OCI-LY1 (cell line): Measurements from ENCODE around the gene AREL1.

Experiments used
- H2AFZ ChIP-seq: fragments of 200-600 bp; sonication (generic), shearing (Covaris generic); 2 replicates; pipeline ENCODE4 v1.6.0; 2014; ENCODE audit warnings: antibody characterized with exemption, mild to moderate bottlenecking, low read length
- H3F3A ChIP-seq: fragments of 200-600 bp; sonication (generic), shearing (Covaris generic); 2 replicates; pipeline ENCODE4 v1.6.0; 2014; ENCODE audit warnings: mild to moderate bottlenecking, antibody characterized with exemption, low read length, moderate library complexity; ENCODE audit not compliant: insufficient read depth
- H3K27ac ChIP-seq: fragments of 200-600 bp; sonication (generic); 2 replicates; pipeline ENCODE4 v1.5.1; 2014; ENCODE audit warnings: low read length, mixed run types, mild to moderate bottlenecking, low read depth; ENCODE audit not compliant: poor library complexity, severe bottlenecking
- H3K27me3 ChIP-seq: fragments of 200-600 bp; sonication (generic); 2 replicates; pipeline ENCODE4 v1.6.0; 2014; ENCODE audit warnings: antibody characterized with exemption, mild to moderate bottlenecking, low read length, moderate library complexity; ENCODE audit not compliant: insufficient read depth
- H3K36me3 ChIP-seq: fragments of 200-600 bp; sonication (generic); 2 replicates; pipeline ENCODE4 v1.6.1; 2014; ENCODE audit warnings: mild to moderate bottlenecking, antibody characterized with exemption, low read length, moderate library complexity, mixed read lengths; ENCODE audit not compliant: insufficient read depth
- H3K4me1 ChIP-seq: fragments of 200-600 bp; sonication (generic); 2 replicates; pipeline ENCODE4 v1.5.1; 2014; ENCODE audit warnings: mild to moderate bottlenecking, low read length, moderate library complexity; ENCODE audit not compliant: insufficient read depth, severe bottlenecking
- H3K4me2 ChIP-seq: fragments of 200-600 bp; sonication (generic), shearing (Covaris generic); 2 replicates; pipeline ENCODE4 v1.6.1; 2014; ENCODE audit warnings: low read length
- H3K4me3 ChIP-seq: fragments of 200-600 bp; sonication (generic); 2 replicates; pipeline ENCODE4 v1.5.1; 2014; ENCODE audit warnings: low read length, low read depth, mild to moderate bottlenecking, mixed read lengths; ENCODE audit not compliant: poor library complexity, severe bottlenecking
- H3K79me2 ChIP-seq: fragments of 200-600 bp; shearing (Covaris generic); 2 replicates; pipeline ENCODE4 v1.6.1; 2016; ENCODE audit warnings: mixed run types, low read length, mixed read lengths; ENCODE audit not compliant: insufficient read depth
- H3K9ac ChIP-seq: fragments of 200-600 bp; sonication (generic), shearing (Covaris generic); 2 replicates; pipeline ENCODE4 v1.6.1; 2014; ENCODE audit warnings: mild to moderate bottlenecking, low read length, mixed read lengths
- H3K9me2 ChIP-seq: fragments of 200-600 bp; sonication (generic), shearing (Covaris generic); 2 replicates; pipeline ENCODE4 v1.6.1; 2014; ENCODE audit warnings: low read depth, mild to moderate bottlenecking, low read length, mixed read lengths
- H3K9me3 ChIP-seq: fragments of 200-600 bp; shearing (Covaris generic); 2 replicates; pipeline ENCODE4 v1.6.1; 2014; ENCODE audit warnings: low read length, mixed read lengths
- H4K20me1 ChIP-seq: fragments of 200-600 bp; sonication (generic), shearing (Covaris generic); 2 replicates; pipeline ENCODE4 v1.6.0; 2016; ENCODE audit warnings: mild to moderate bottlenecking, low read length; ENCODE audit not compliant: insufficient read depth
- EZH2 ChIP-seq: fragments of 200-600 bp; sonication (generic), shearing (Covaris generic); IDR thresholded peaks from 2 replicates; pipeline ENCODE4 v1.8.0; 2017; ENCODE audit warnings: borderline replicate concordance, mixed run types, mild to moderate bottlenecking, antibody characterized with exemption, low read length, moderate library complexity, mixed read lengths
- TF ChIP-seq, protein P1 (sequence below): fragments of 200-600 bp; sonication (generic), shearing (Covaris generic); IDR thresholded peaks from 2 replicates; pipeline ENCODE4 v1.5.1; 2017; ENCODE audit warnings: mild to moderate bottlenecking, antibody characterized with exemption, low read length, moderate library complexity, mixed read lengths

The AREL1 gene

DNA sequence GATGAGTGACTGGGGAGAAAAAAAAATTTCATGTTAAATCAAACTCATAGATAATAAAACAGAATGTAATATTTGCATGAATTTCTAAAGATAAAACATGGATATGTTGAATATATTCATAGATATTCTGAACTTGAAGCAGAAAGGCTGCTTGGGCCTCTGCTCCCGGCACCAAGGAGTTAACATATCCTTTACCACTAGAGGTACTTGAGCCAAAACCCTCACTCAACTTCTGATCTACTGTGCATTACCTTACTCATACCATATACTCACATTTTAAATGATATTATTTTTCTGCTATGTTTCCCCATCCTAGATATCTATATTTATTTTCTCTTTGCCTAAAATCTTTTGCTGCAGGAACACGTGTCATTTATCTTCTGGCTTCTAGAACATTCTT is 14.9 kb downstream of the AREL1 start:
- H3K9me3 ChIP-seq, result peaks cover 7% of the 10 kb centered on the region; the same call in 1 of the 2 replicates
- no peak overlapping the region for H3K27ac ChIP-seq

DNA sequence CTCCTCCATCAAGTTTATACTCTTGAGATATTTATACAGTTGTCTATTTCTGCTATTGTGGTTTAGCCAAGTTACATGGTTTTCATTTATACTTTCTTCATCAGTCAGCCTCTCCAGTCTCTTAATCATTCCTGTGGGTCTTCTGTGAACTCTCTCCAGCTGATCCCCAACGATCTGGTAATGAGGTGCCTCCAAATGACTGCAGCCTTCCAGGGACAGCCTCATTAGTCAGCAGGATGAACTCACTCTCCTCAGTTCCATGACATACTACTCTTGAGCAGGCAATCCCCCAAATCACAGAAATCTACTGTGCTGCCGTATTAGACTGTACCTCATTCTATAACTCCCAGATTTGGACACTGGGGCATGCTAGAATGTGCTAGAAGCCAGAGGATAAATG is 15.3 kb downstream of the AREL1 start:
- no peaks in the 10 kb centered on the region for H3F3A ChIP-seq
- no peaks in the 10 kb centered on the region for H3K9me2 ChIP-seq
- peaks cover 39% of the 10 kb centered on the region for H3K36me3 ChIP-seq
- peaks cover 12% of the 10 kb centered on the region for H3K4me1 ChIP-seq
- no peak overlapping the region for H3K9ac ChIP-seq
- no peak overlapping the region for H2AFZ ChIP-seq
- no peak overlapping the region for H3K4me3 ChIP-seq
- TF ChIP-seq EZH2, result no peak
- TF ChIP-seq, protein P1, sequence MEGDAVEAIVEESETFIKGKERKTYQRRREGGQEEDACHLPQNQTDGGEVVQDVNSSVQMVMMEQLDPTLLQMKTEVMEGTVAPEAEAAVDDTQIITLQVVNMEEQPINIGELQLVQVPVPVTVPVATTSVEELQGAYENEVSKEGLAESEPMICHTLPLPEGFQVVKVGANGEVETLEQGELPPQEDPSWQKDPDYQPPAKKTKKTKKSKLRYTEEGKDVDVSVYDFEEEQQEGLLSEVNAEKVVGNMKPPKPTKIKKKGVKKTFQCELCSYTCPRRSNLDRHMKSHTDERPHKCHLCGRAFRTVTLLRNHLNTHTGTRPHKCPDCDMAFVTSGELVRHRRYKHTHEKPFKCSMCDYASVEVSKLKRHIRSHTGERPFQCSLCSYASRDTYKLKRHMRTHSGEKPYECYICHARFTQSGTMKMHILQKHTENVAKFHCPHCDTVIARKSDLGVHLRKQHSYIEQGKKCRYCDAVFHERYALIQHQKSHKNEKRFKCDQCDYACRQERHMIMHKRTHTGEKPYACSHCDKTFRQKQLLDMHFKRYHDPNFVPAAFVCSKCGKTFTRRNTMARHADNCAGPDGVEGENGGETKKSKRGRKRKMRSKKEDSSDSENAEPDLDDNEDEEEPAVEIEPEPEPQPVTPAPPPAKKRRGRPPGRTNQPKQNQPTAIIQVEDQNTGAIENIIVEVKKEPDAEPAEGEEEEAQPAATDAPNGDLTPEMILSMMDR, result no peak
- H3K27me3 ChIP-seq, result no peaks in the 10 kb centered on the region
- no peak overlapping the region for H3K27ac ChIP-seq
- H4K20me1 ChIP-seq, result no peaks in the 10 kb centered on the region
- no peak overlapping the region for H3K4me2 ChIP-seq
- H3K9me3 ChIP-seq, result 0 out of 2 replicates have a peak, but pooled peaks cover 6% of the 10 kb centered on the region
- H3K79me2 ChIP-seq, result no peaks in the 10 kb centered on the region

More for the DNA sequence above, 14.9 kb downstream of the AREL1 start:
- Histone ChIP-seq H3K9me2 (no peaks in the 10 kb centered on the region), H3K9ac (no peak overlapping the region), H3F3A (no peaks in the 10 kb centered on the region), H3K79me2 (no peaks in the 10 kb centered on the region), H3K4me1 (peaks cover 12% of the 10 kb centered on the region), H3K27me3 (no peaks in the 10 kb centered on the region), H3K4me3 (no peak overlapping the region), H3K36me3 (peaks cover 43% of the 10 kb centered on the region), H3K4me2 (no peak overlapping the region), H2AFZ (no peak overlapping the region), H4K20me1 (no peaks in the 10 kb centered on the region)
- no peak for TF ChIP-seq EZH2
- TF ChIP-seq, protein P1, result no peak

DNA sequence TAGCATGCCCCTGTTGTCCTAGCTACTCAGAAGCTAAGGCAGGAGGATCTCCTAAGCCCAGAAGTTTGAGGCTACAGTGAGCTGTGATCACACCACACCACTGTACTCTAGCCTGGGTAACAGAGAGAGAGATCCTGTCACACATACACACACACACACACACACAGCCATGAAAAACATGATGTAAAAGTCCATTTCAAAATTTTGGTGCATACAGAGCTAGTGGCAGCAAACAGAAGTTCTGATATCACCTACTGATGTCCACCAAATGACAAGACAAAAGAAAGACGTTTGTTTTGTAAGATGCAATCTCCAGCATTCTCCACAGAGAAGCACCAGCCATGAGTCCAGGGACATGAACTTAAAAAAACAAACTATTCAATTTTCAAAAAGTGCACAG is 15.9 kb downstream of the AREL1 start:
- H3K27me3 ChIP-seq, result no peaks in the 10 kb centered on the region
- TF ChIP-seq EZH2, result no peak
- TF ChIP-seq, protein P1, result no peak
- no peaks in the 10 kb centered on the region for H3K79me2 ChIP-seq
- no peak overlapping the region for H3K4me3 ChIP-seq
- no peaks in the 10 kb centered on the region for H4K20me1 ChIP-seq
- H2AFZ ChIP-seq, result no peak overlapping the region
- H3K9ac ChIP-seq, result no peak overlapping the region
- H3F3A ChIP-seq, result no peaks in the 10 kb centered on the region
- H3K36me3 ChIP-seq, result peaks cover 35% of the 10 kb centered on the region
- no peaks in the 10 kb centered on the region for H3K9me2 ChIP-seq
- no peak overlapping the region for H3K27ac ChIP-seq
- no peak overlapping the region for H3K4me2 ChIP-seq
- peaks cover 12% of the 10 kb centered on the region for H3K4me1 ChIP-seq
- H3K9me3 ChIP-seq, result 0 out of 2 replicates have a peak, but pooled peaks cover 4% of the 10 kb centered on the region
